Activated naive CD8-positive, alpha-beta T cell (primary cell): Measurements from ENCODE around the gene AKR7A2.

Source experiments
- H3K27ac Mint-ChIP-seq: one replicate; pipeline ENCODE4 v1.8.0; 2021; ENCODE audit warnings: mixed read lengths
- H3K27me3 Mint-ChIP-seq: one replicate; pipeline ENCODE4 v1.8.0; 2021; ENCODE audit warnings: mixed read lengths
- H3K36me3 Mint-ChIP-seq: one replicate; pipeline ENCODE4 v1.8.0; 2021; ENCODE audit warnings: mixed read lengths
- H3K4me1 Mint-ChIP-seq: one replicate; pipeline ENCODE4 v1.8.0; 2021; ENCODE audit warnings: low read depth, mixed read lengths
- H3K4me3 Mint-ChIP-seq: one replicate; pipeline ENCODE4 v1.8.0; 2021; ENCODE audit warnings: mild to moderate bottlenecking, mixed read lengths
- H3K9me3 Mint-ChIP-seq: one replicate; pipeline ENCODE4 v1.8.0; 2021; ENCODE audit warnings: low read depth, mixed read lengths

AKR7A2 gene

DNA sequence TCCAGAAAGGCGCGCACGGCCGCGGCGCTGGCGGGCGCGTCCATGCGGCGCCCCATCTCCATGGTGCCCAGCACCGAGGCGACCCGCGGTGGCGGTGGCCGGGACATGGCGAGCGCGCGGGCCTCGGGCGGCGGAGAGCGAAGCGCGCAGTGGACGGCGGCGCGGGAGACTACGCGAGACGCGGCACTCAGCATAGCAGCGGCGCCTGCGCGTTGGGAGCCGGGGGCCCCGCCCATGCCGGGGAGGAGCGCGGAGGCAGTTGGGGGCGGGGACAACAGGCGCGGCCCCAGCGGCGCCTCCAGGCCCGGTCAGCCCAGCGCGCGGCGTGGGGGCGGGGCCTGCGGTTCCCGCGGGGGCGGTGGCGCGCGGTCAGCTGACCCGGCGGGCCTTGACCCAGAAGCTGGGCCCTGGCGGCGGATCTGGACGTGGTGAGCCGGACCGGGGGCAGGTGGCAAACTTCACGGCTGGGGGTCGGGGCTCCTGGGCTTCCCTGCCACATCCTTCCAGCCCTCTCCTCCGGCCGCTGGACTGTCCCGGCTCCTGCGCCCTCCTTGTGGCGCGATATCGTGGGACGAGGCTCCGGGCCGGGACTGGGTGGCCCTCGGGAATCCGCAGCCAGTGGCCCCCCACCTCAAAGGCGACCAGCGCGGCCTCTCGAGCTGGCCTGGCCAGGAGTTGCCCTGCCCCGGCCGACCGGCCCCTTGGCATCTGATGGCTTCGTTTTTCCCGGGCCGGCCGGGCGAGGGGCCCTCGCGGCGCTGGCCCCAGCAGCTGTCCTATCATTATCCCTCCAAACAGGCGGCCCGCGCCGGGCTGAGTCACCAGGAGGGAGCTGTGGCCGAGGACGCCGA, at the start of gene AKR7A2, which contains the start of gene SLC66A1:
Gene AKR7A2, minus strand, starts transcription at position 214 of the 851 bp plus-strand sequence. Its CDS starts 20 bp downstream, at position 194.
Gene SLC66A1, plus strand, starts transcription at position 396 of the 851 bp plus-strand sequence. CDS start 5,352 bp downstream, outside the sequence.
- peaks cover 8% of the 10 kb centered on the region for H3K36me3 Mint-ChIP-seq
- peak within 1 kb of the TSS; percentile 92 for H3K4me3 Mint-ChIP-seq
- no peaks in the 10 kb centered on the region for H3K27me3 Mint-ChIP-seq
- no peaks in the 10 kb centered on the region for H3K9me3 Mint-ChIP-seq
- peak within 1 kb of the TSS; percentile 64 for H3K27ac Mint-ChIP-seq
- peaks cover 35% of the 10 kb centered on the region for H3K4me1 Mint-ChIP-seq

- H3K9me3 Mint-ChIP-seq = no peaks in the 10 kb centered on the region
- H3K27ac Mint-ChIP-seq = peak overlapping the region; percentile 64
- H3K27me3 Mint-ChIP-seq = no peaks in the 10 kb centered on the region
- peak overlapping the region; percentile 42 for H3K4me3 Mint-ChIP-seq
- no peaks in the 10 kb centered on the region for H3K36me3 Mint-ChIP-seq
- peaks cover 49% of the 10 kb centered on the region for H3K4me1 Mint-ChIP-seq
These were observed 49.1 kb upstream of the AKR7A2 start for GRCh38 chr1:19360843-19361610.

- Mint-ChIP-seq H3K4me1 (peaks cover 47% of the 10 kb centered on the region), H3K27me3 (no peaks in the 10 kb centered on the region), H3K36me3 (no peaks in the 10 kb centered on the region), H3K9me3 (no peaks in the 10 kb centered on the region), H3K27ac (peak overlapping the region; percentile 64), H3K4me3 (no peak overlapping the region)
These were observed 48.5 kb upstream of the AKR7A2 start for GRCh38 chr1:19360432-19360831.

DNA sequence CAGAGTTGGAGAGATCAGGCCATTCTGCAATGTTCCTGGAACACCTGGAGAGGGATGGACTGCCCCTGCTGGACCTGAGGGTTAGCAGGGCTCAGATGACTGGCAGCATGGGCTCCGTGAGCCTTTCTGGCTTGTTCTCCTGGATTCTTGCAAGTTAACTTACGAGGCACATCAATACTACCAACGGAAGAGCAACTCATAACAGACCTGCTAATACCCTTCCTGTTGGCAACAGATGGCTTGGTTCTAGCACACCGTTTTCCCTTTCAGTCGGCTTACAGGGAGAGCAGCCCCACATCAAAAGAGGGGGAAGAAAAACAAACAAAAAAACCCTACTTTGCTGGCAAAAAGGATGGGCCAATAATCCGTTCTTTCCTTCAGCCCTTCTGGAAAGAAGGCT, 48.1 kb upstream of the AKR7A2 start:
- Mint-ChIP-seq H3K9me3 (no peaks in the 10 kb centered on the region), H3K4me3 (peak overlapping the region; percentile 5), H3K4me1 (peaks cover 46% of the 10 kb centered on the region), H3K27ac (peak overlapping the region; percentile 83), H3K36me3 (no peaks in the 10 kb centered on the region), H3K27me3 (no peaks in the 10 kb centered on the region)

DNA sequence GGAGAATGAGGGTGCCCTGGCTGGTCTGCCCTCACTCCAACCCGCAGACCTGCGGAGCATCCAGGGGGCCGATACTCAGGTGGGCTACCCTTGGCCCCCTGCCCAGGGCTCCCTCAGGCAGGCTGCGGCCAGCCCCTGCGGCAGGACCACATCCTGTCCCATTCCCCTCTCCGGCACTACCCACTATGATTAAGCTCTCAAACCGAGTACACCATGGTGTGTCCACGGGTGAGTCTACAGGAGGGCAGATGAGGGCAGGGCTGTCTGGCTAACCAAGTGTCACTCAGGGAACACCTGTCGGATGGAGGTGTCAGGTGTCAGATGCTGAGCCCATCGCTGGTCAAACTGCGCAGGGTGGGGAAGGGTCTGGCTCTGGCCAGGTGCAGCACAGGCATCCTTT, 47.4 kb upstream of the AKR7A2 start:
- peaks cover 42% of the 10 kb centered on the region for H3K4me1 Mint-ChIP-seq
- H3K4me3 Mint-ChIP-seq = no peak overlapping the region
- H3K27ac Mint-ChIP-seq = peak overlapping the region; percentile 83
- no peaks in the 10 kb centered on the region for H3K9me3 Mint-ChIP-seq
- no peaks in the 10 kb centered on the region for H3K27me3 Mint-ChIP-seq
- no peaks in the 10 kb centered on the region for H3K36me3 Mint-ChIP-seq

DNA sequence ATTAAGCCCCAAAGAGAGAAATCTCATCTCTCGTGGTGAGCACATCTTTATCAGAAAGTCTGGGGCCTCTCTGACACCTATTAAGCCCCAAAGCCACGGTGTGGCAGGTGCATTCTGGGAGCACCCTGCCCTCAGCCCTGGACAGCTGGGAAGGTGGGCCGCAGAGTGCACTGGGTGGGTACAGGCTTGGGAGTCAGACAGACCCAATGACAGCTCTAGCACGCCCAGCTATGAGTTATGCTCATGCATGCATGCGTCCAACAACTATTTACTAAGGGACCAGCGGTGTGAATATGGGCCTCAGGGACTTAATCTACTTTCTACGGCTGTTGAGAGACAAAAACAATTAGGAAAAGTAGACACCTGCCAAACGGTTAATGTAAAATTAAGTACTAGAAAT, 46.8 kb upstream of the AKR7A2 start:
- H3K4me3 Mint-ChIP-seq = no peak overlapping the region
- no peaks in the 10 kb centered on the region for H3K27me3 Mint-ChIP-seq
- H3K9me3 Mint-ChIP-seq = no peaks in the 10 kb centered on the region
- H3K36me3 Mint-ChIP-seq = no peaks in the 10 kb centered on the region
- H3K27ac Mint-ChIP-seq = no peak overlapping the region
- H3K4me1 Mint-ChIP-seq = peaks cover 40% of the 10 kb centered on the region

GRCh38 chr1:19357299-19357986, 45.5 kb upstream of the AKR7A2 start:
- Mint-ChIP-seq H3K27ac (peak overlapping the region; percentile 1), H3K4me3 (no peak overlapping the region), H3K36me3 (no peaks in the 10 kb centered on the region)

DNA sequence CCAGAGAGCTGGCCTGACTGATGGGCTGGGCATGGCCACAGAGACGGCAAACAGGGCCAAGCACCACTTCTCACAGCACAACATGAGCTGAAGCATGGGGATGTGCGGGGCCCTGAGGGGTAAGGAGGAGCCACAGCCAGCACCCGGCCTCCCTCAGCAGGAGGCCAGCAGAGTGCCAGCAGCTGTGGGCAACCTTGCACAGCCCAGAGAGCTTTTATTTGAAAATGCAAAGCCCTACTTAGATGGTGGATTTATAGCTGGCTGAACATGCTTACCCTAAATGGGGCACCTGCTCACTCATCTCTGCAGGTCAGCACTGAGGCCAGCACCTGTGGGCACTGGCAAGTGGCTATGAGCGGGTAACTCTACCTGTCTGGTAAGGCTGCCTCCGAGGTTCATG, 44.3 kb upstream of the AKR7A2 start:
- Mint-ChIP-seq H3K27me3 (no peaks in the 10 kb centered on the region), H3K4me3 (no peak overlapping the region)

More at GRCh38 chr1:19357299-19357986, 45.5 kb upstream of the AKR7A2 start:
- H3K9me3 Mint-ChIP-seq = no peaks in the 10 kb centered on the region
- peaks cover 32% of the 10 kb centered on the region for H3K4me1 Mint-ChIP-seq
- no peaks in the 10 kb centered on the region for H3K27me3 Mint-ChIP-seq

DNA sequence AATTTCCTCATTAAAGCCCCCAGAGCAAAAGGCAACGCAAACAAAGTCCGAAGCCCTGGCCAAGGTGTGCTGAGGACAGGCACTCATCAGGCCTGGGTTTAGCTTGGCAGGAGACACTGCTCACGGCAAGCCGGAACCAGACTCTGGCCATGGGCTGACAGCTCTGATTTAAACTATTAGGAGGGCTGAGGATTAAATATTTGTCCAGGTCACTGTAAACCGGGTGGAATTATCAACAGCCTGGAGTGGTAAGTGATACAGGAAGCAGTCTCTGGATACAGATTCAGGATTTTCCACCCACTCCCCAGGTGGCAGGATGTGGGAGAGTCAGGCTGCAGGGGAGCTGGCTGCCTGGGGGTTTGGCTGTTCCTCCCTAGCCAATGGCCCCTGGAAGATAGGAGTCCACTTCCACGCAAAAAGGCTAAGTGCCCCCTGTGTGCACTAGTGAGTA, 42.6 kb upstream of the AKR7A2 start:
- Mint-ChIP-seq H3K27ac (no peak overlapping the region), H3K9me3 (no peaks in the 10 kb centered on the region), H3K4me3 (no peak overlapping the region), H3K27me3 (no peaks in the 10 kb centered on the region), H3K36me3 (no peaks in the 10 kb centered on the region), H3K4me1 (peaks cover 4% of the 10 kb centered on the region)

More for the DNA sequence above, 44.3 kb upstream of the AKR7A2 start:
- Mint-ChIP-seq H3K27ac (no peak overlapping the region), H3K9me3 (no peaks in the 10 kb centered on the region), H3K4me1 (peaks cover 21% of the 10 kb centered on the region), H3K36me3 (no peaks in the 10 kb centered on the region)

- Mint-ChIP-seq H3K36me3 (no peaks in the 10 kb centered on the region), H3K9me3 (no peaks in the 10 kb centered on the region), H3K4me1 (peaks cover 2% of the 10 kb centered on the region), H3K4me3 (no peak overlapping the region), H3K27ac (peak overlapping the region; percentile 70), H3K27me3 (no peaks in the 10 kb centered on the region)
These were observed 41.7 kb upstream of the AKR7A2 start for GRCh38 chr1:19353596-19353995.

GRCh38 chr1:19352839-19353238, 40.9 kb upstream of the AKR7A2 start:
- no peaks in the 10 kb centered on the region for H3K9me3 Mint-ChIP-seq
- H3K36me3 Mint-ChIP-seq = no peaks in the 10 kb centered on the region
- H3K4me1 Mint-ChIP-seq = no peaks in the 10 kb centered on the region
- no peaks in the 10 kb centered on the region for H3K27me3 Mint-ChIP-seq
- H3K27ac Mint-ChIP-seq = no peak overlapping the region
- no peak overlapping the region for H3K4me3 Mint-ChIP-seq

GRCh38 chr1:19351873-19352272, 39.9 kb upstream of the AKR7A2 start:
- Mint-ChIP-seq H3K9me3 (no peaks in the 10 kb centered on the region), H3K4me3 (no peak overlapping the region), H3K27me3 (no peaks in the 10 kb centered on the region), H3K4me1 (no peaks in the 10 kb centered on the region), H3K36me3 (no peaks in the 10 kb centered on the region), H3K27ac (peak overlapping the region; percentile 58)

GRCh38 chr1:19350566-19350965, 38.6 kb upstream of the AKR7A2 start:
- Mint-ChIP-seq H3K36me3 (no peaks in the 10 kb centered on the region), H3K27me3 (no peaks in the 10 kb centered on the region), H3K4me1 (no peaks in the 10 kb centered on the region), H3K4me3 (no peak overlapping the region), H3K27ac (no peak overlapping the region), H3K9me3 (no peaks in the 10 kb centered on the region)

DNA sequence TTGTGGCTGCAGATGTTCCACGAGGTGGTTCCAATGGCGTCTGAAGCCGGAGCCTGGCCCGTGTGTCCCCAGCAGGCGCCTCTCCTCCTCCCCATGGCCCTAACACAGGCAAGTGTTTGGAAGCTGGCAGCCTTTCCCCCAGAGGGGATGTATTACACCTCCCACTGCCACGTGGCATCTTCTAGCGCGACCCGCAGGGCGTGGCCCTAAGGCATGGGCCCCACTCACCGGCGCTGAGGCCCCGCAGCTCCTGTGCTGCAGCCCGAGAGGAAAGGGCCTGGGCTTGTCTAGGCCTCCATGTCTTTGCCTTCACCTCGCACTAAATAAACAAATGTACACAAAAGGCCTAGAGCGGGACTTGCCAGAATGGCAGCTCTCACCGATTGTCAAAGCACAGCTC, 38.1 kb upstream of the AKR7A2 start:
- no peak overlapping the region for H3K4me3 Mint-ChIP-seq
- no peaks in the 10 kb centered on the region for H3K36me3 Mint-ChIP-seq
- no peaks in the 10 kb centered on the region for H3K4me1 Mint-ChIP-seq
- peak overlapping the region; percentile 50 for H3K27ac Mint-ChIP-seq
- H3K9me3 Mint-ChIP-seq = no peaks in the 10 kb centered on the region
- H3K27me3 Mint-ChIP-seq = no peaks in the 10 kb centered on the region
